ENCODE measurements around the gene CCDC18. TPM values are rescaled to one million over a fixed set of nuclear protein-coding genes. Genes with fewer than 3 reads are reported as not detected.
A peak's percentile ranks its signal among the peaks of the same experiment; 100 is the strongest.
"Not testable (repeated sequence)": the region's sequence is repeated elsewhere in the genome, so short reads cannot be mapped to it uniquely, and the experiment has no call there.

CCDC18 gene
- total RNA-seq, 2 donors from 2014 or later: 13.8 to 23.8 TPM

- H3K4me1 ChIP-seq (ENCODE audit: control insufficient read depth, insufficient read depth, low read length): no peaks in the 10 kb centered on the region
- no peak overlapping the region for H3K27ac ChIP-seq (ENCODE audit: low read depth, low read length)
- no peak overlapping the region for H3K4me3 Mint-ChIP-seq
- H3K27ac Mint-ChIP-seq: no peak overlapping the region
- peaks cover 24% of the 10 kb centered on the region for H3K36me3 Mint-ChIP-seq (ENCODE audit: low read depth)
- no peaks in the 10 kb centered on the region for H3K27me3 ChIP-seq (ENCODE audit: control insufficient read depth, insufficient read depth, low read length, poor library complexity, severe bottlenecking)
- no peaks in the 10 kb centered on the region for H3K9me3 Mint-ChIP-seq
- H3K4me1 Mint-ChIP-seq: no peaks in the 10 kb centered on the region
- no peak overlapping the region for H3K4me3 ChIP-seq (ENCODE audit: low read length)
- peaks cover 3% of the 10 kb centered on the region for H3K9me3 ChIP-seq (ENCODE audit: control insufficient read depth, low read length)
- DNase-seq: no peak
- TF ChIP-seq, protein P1, sequence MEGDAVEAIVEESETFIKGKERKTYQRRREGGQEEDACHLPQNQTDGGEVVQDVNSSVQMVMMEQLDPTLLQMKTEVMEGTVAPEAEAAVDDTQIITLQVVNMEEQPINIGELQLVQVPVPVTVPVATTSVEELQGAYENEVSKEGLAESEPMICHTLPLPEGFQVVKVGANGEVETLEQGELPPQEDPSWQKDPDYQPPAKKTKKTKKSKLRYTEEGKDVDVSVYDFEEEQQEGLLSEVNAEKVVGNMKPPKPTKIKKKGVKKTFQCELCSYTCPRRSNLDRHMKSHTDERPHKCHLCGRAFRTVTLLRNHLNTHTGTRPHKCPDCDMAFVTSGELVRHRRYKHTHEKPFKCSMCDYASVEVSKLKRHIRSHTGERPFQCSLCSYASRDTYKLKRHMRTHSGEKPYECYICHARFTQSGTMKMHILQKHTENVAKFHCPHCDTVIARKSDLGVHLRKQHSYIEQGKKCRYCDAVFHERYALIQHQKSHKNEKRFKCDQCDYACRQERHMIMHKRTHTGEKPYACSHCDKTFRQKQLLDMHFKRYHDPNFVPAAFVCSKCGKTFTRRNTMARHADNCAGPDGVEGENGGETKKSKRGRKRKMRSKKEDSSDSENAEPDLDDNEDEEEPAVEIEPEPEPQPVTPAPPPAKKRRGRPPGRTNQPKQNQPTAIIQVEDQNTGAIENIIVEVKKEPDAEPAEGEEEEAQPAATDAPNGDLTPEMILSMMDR (conservative IDR thresholded peaks at IDR 0.05): no peak
- no peak overlapping the region for H3K9ac ChIP-seq (ENCODE audit: extremely low read depth, low read length, poor library complexity, severe bottlenecking)
- peaks cover 67% of the 10 kb centered on the region for H3K36me3 ChIP-seq (ENCODE audit: control insufficient read depth, insufficient read depth, low read length)
- no peaks in the 10 kb centered on the region for H3K27me3 Mint-ChIP-seq (ENCODE audit: insufficient read depth)
These were observed 25.6 kb upstream of the CCDC18 start for GRCh38 chr1:93154898-93155297.

- H3K36me3 Mint-ChIP-seq (ENCODE audit: low read depth): peaks cover 22% of the 10 kb centered on the region
- no peaks in the 10 kb centered on the region for H3K4me1 Mint-ChIP-seq
- no peak overlapping the region for H3K4me3 Mint-ChIP-seq
- H3K27ac Mint-ChIP-seq: peak overlapping the region; percentile 35
- H3K27me3 Mint-ChIP-seq (ENCODE audit: insufficient read depth): no peaks in the 10 kb centered on the region
- Histone ChIP-seq H3K9ac (ENCODE audit: extremely low read depth, low read length, poor library complexity, severe bottlenecking) (no peak overlapping the region), H3K36me3 (ENCODE audit: control insufficient read depth, insufficient read depth, low read length) (peaks cover 63% of the 10 kb centered on the region), H3K4me1 (ENCODE audit: control insufficient read depth, insufficient read depth, low read length) (no peaks in the 10 kb centered on the region), H3K9me3 (ENCODE audit: control insufficient read depth, low read length) (peaks cover 3% of the 10 kb centered on the region), H3K4me3 (ENCODE audit: low read length) (no peak overlapping the region), H3K27ac (ENCODE audit: low read depth, low read length) (no peak overlapping the region), H3K27me3 (ENCODE audit: control insufficient read depth, insufficient read depth, low read length, poor library complexity, severe bottlenecking) (no peaks in the 10 kb centered on the region)
- TF ChIP-seq, protein P1 (conservative IDR thresholded peaks at IDR 0.05): no peak
- no peaks in the 10 kb centered on the region for H3K9me3 Mint-ChIP-seq
- WGBS, 2 experiments (ENCODE audit: insufficient coverage in 1 of 2, insufficient read length in 1 of 2): 95% methylated on average over 3 of the region's 3 CpGs; no CpG with 5 or more reads in 1 of the 2 experiments
- no peak for DNase-seq
These were observed 25.2 kb upstream of the CCDC18 start for GRCh38 chr1:93155335-93155734.

- no peaks in the 10 kb centered on the region for H3K9me3 Mint-ChIP-seq
- no peak overlapping the region for H3K27ac Mint-ChIP-seq
- peaks cover 25% of the 10 kb centered on the region for H3K36me3 Mint-ChIP-seq (ENCODE audit: low read depth)
- H3K36me3 ChIP-seq (ENCODE audit: control insufficient read depth, insufficient read depth, low read length): peaks cover 52% of the 10 kb centered on the region
- no peaks in the 10 kb centered on the region for H3K27me3 ChIP-seq (ENCODE audit: control insufficient read depth, insufficient read depth, low read length, poor library complexity, severe bottlenecking)
- 83 to 89% methylated on average over 2 of the region's 2 CpGs for WGBS, 2 experiments (ENCODE audit: insufficient coverage in 1 of 2, insufficient read length in 1 of 2)
- H3K27me3 Mint-ChIP-seq (ENCODE audit: insufficient read depth): no peaks in the 10 kb centered on the region
- TF ChIP-seq, protein P1 (conservative IDR thresholded peaks at IDR 0.05): no peak
- peaks cover 3% of the 10 kb centered on the region for H3K9me3 ChIP-seq (ENCODE audit: control insufficient read depth, low read length)
- H3K4me1 ChIP-seq (ENCODE audit: control insufficient read depth, insufficient read depth, low read length): no peaks in the 10 kb centered on the region
- DNase-seq: no peak
- H3K4me3 Mint-ChIP-seq: no peak overlapping the region
- no peak overlapping the region for H3K9ac ChIP-seq (ENCODE audit: extremely low read depth, low read length, poor library complexity, severe bottlenecking)
- H3K4me1 Mint-ChIP-seq: no peaks in the 10 kb centered on the region
- H3K4me3 ChIP-seq (ENCODE audit: low read length): no peak overlapping the region
- no peak overlapping the region for H3K27ac ChIP-seq (ENCODE audit: low read depth, low read length)
These were observed 21.2 kb upstream of the CCDC18 start for GRCh38 chr1:93159337-93159736.

DNA sequence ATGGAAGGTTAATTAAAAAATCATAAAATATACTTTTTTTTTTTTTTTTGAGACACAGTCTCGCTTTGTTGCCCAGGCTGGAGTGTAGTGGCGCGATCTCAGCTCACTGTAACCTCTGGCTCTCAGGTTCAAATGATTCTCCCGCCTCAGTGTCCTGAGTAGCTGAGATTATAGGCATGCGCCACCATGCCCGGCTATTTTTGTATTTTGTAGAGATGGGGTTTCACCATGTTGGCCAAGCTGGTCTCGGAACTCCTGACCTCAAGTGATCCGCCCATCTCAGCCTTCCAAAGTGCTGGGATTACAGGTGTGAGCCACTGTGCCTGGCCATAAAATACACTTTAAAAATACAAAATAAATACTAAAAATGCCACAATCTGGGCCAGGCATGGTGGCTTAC lies 17.2 kb upstream of the CCDC18 start:
- H3K4me1 Mint-ChIP-seq; H3K4me3 ChIP-seq (ENCODE audit: low read length); H3K27me3 ChIP-seq (ENCODE audit: control insufficient read depth, insufficient read depth, low read length, poor library complexity, severe bottlenecking); H3K27ac Mint-ChIP-seq; H3K4me1 ChIP-seq (ENCODE audit: control insufficient read depth, insufficient read depth, low read length); DNase-seq; H3K27me3 Mint-ChIP-seq (ENCODE audit: insufficient read depth); H3K27ac ChIP-seq (ENCODE audit: low read depth, low read length); H3K9ac ChIP-seq (ENCODE audit: extremely low read depth, low read length, poor library complexity, severe bottlenecking); H3K4me3 Mint-ChIP-seq: not testable (repeated sequence)
- Mint-ChIP-seq H3K36me3 (ENCODE audit: low read depth) (peaks cover 24% of the 10 kb centered on the region), H3K9me3 (peaks cover 10% of the 10 kb centered on the region)
- 91 to 98% methylated on average over 7 to 8 of the region's 8 CpGs for WGBS, 2 experiments (ENCODE audit: insufficient coverage in 1 of 2, insufficient read length in 1 of 2)
- Histone ChIP-seq H3K36me3 (ENCODE audit: control insufficient read depth, insufficient read depth, low read length) (peaks cover 32% of the 10 kb centered on the region), H3K9me3 (ENCODE audit: control insufficient read depth, low read length) (peaks cover 22% of the 10 kb centered on the region)
